Right atrium auricular region (tissue), 2 donors: Measurements from ENCODE around the gene DCUN1D4. TPM values are rescaled to one million over a fixed set of nuclear protein-coding genes. Genes with fewer than 3 reads are reported as not detected.

Experiments
- DNase-seq: peaks from one replicate; pipeline ENCODE4 v3.0.0-alpha.2; 2019; ENCODE audit warnings: low spot score
- H3K27ac ChIP-seq, 2 donors: fragments of 200-600 bp; sonication (generic); 1 replicate in 1 of 2; 2 replicates in 1 of 2; pipeline ENCODE4 v1.5.1; 2016 to 2019
- H3K27me3 ChIP-seq, 2 donors: fragments of 200-600 bp; sonication (generic); one replicate each; pipeline versions ENCODE4 v1.5.1 to v1.6.0; 2017 to 2019
- H3K36me3 ChIP-seq: fragments of 200-600 bp; sonication (generic); one replicate; pipeline ENCODE4 v1.5.1; 2016
- H3K4me1 ChIP-seq, 2 donors: fragments of 200-600 bp; sonication (generic); one replicate each; pipeline versions ENCODE4 v1.5.1 to v1.6.0; 2017 to 2019
- H3K4me3 ChIP-seq, 2 donors: fragments of 200-600 bp; sonication (generic); 1 replicate in 1 of 2; 2 replicates in 1 of 2; pipeline ENCODE4 v1.5.1; 2017 to 2019; ENCODE audit warnings: mild to moderate bottlenecking in 1 of 2, moderate library complexity in 1 of 2
- H3K9me3 ChIP-seq, 2 donors: fragments of 200-600 bp; sonication (generic); one replicate each; pipeline ENCODE4 v1.5.1; 2019
- total RNA-seq, 2 donors: library from RNA; depleted of rRNA; stranded (reverse); fragments of >200 nt; gene quantifications; one replicate each; pipeline ENCODE4 v1.1.0, GENCODE V29; 2016
- TF ChIP-seq, protein P1 (sequence below), 2 donors: fragments of 200-600 bp; sonication (generic); IDR thresholded peaks; one replicate each; pipeline ENCODE4 v1.5.1; 2019; ENCODE audit warnings: antibody characterized with exemption in 2 of 2

The DCUN1D4 gene
- total RNA-seq, 2 donors from 2014 or later, result 22.6 to 26.1 TPM

DNA sequence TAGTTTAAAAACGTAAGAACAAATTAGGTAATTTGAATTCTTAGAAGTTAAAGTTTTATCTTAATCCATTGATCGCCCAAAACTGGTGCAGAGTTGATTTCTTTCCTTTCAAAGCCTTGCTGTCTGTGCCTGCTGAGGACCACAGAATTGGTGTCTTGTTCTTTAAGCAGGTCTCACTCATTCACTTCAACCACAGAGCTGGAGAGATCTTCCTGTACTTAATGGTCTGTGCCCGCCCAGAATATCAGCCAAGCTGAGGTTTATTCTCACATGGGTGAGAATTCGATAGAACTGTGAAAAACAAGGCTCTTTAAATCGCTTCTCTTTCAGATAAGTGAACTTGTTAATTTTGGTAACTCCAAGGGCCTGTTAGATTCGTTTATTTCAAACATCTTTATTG, 31.6 kb downstream of the DCUN1D4 start:
- no peaks in the 10 kb centered on the region for H3K27me3 ChIP-seq
- H3K27ac ChIP-seq, result no peak overlapping the region
- no peak for DNase-seq
- no peaks in the 10 kb centered on the region for H3K4me1 ChIP-seq
- H3K4me3 ChIP-seq, result no peak overlapping the region
- H3K36me3 ChIP-seq, result peaks cover 68% of the 10 kb centered on the region
- no peaks in the 10 kb centered on the region for H3K9me3 ChIP-seq
- TF ChIP-seq, protein P1, sequence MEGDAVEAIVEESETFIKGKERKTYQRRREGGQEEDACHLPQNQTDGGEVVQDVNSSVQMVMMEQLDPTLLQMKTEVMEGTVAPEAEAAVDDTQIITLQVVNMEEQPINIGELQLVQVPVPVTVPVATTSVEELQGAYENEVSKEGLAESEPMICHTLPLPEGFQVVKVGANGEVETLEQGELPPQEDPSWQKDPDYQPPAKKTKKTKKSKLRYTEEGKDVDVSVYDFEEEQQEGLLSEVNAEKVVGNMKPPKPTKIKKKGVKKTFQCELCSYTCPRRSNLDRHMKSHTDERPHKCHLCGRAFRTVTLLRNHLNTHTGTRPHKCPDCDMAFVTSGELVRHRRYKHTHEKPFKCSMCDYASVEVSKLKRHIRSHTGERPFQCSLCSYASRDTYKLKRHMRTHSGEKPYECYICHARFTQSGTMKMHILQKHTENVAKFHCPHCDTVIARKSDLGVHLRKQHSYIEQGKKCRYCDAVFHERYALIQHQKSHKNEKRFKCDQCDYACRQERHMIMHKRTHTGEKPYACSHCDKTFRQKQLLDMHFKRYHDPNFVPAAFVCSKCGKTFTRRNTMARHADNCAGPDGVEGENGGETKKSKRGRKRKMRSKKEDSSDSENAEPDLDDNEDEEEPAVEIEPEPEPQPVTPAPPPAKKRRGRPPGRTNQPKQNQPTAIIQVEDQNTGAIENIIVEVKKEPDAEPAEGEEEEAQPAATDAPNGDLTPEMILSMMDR (IDR thresholded peaks at IDR 0.05), result no peak

DNA sequence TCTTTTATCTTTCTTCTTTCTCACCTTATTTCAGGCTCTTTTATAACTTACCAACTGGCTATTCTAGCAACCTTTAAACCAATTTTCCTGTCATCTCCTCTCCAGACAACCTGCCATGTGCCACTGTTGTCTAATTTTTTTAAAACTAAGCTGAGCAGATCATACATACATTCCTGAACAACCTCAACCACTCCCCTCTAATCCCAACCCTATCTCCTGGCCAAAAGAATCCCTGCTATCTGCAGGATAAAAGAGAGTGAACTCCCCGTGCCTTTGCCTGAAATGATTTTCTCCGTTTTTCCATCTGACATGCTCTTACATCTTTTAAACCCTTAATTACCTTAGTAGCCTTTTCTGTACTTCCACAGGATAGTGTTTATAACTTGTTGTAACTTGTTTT, 35.5 kb downstream of the DCUN1D4 start:
- TF ChIP-seq, protein P1 (IDR thresholded peaks at IDR 0.05), result no peak
- no peak for DNase-seq
- no peaks in the 10 kb centered on the region for H3K4me1 ChIP-seq
- H3K27me3 ChIP-seq, result no peaks in the 10 kb centered on the region
- no peak overlapping the region for H3K27ac ChIP-seq
- H3K9me3 ChIP-seq, result no peaks in the 10 kb centered on the region
- no peak overlapping the region for H3K4me3 ChIP-seq
- H3K36me3 ChIP-seq, result peaks cover 69% of the 10 kb centered on the region

- Histone ChIP-seq H3K36me3 (peaks cover 53% of the 10 kb centered on the region), H3K27me3 (no peaks in the 10 kb centered on the region), H3K9me3 (no peaks in the 10 kb centered on the region), H3K4me1 (no peaks in the 10 kb centered on the region), H3K4me3 (no peak overlapping the region), H3K27ac (no peak overlapping the region)
- no peak for DNase-seq
- TF ChIP-seq, protein P1 (IDR thresholded peaks at IDR 0.05), result no peak
These were observed 37.3 kb downstream of the DCUN1D4 start for GRCh38 chr4:51880016-51880915.

- peaks cover 25% of the 10 kb centered on the region for H3K36me3 ChIP-seq
- no peak for DNase-seq
- no peak overlapping the region for H3K4me3 ChIP-seq
- H3K27ac ChIP-seq, result no peak overlapping the region
- H3K4me1 ChIP-seq, result no peaks in the 10 kb centered on the region
- TF ChIP-seq, protein P1 (IDR thresholded peaks at IDR 0.05), result no peak
- no peaks in the 10 kb centered on the region for H3K9me3 ChIP-seq
- no peaks in the 10 kb centered on the region for H3K27me3 ChIP-seq
These were observed 41.1 kb downstream of the DCUN1D4 start for GRCh38 chr4:51884055-51884454.

DNA sequence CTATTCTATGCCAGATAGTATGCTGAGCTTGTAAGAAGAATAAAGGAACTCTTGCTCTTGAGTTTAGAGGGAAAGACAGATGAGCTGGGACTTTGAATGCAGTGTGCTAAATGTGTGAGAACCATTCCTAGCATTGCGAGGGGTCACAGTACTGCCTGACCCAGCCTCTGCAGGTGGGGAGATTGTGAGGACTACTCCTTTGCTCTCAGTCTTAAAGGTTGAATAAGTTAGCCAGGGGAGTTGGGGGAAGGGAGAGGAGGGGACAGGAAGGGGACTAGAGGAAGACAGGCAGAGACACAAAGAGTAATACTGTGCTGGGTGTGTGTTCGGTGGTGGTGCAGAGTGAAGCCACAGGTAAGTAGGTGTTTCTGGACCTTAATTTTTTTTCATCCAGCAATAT, 41.7 kb downstream of the DCUN1D4 start:
- H3K4me3 ChIP-seq, result no peak overlapping the region
- H3K27me3 ChIP-seq, result no peaks in the 10 kb centered on the region
- no peaks in the 10 kb centered on the region for H3K9me3 ChIP-seq
- TF ChIP-seq, protein P1 (IDR thresholded peaks at IDR 0.05), result no peak
- no peaks in the 10 kb centered on the region for H3K4me1 ChIP-seq
- H3K27ac ChIP-seq, result no peak overlapping the region
- peaks cover 20% of the 10 kb centered on the region for H3K36me3 ChIP-seq
- no peak for DNase-seq
